Middle frontal gyrus (tissue), 1 donor: ENCODE data around the gene ZNF644.
"Not testable (repeated sequence)": the region's sequence is repeated elsewhere in the genome, so short reads cannot be mapped to it uniquely, and the experiment has no call there.

ENCODE experiments used
- DNase-seq: peaks from one replicate; pipeline ENCODE4 v3.0.0-alpha.2; 2015; ENCODE audit warnings: low spot score; ENCODE audit errors: extremely low spot score

Gene ZNF644

GRCh38 chr1:90928231-90928630 lies 93.6 kb downstream of the ZNF644 start:
- not testable (repeated sequence) for DNase-seq

GRCh38 chr1:90927674-90928073 lies 94.2 kb downstream of the ZNF644 start:
- DNase-seq = not testable (repeated sequence)

- no peak for DNase-seq
Measured at GRCh38 chr1:90926971-90927370, 94.9 kb downstream of the ZNF644 start.

GRCh38 chr1:90925928-90926869 lies 95.6 kb downstream of the ZNF644 start:
- DNase-seq = no peak

- no peak for DNase-seq
Measured at GRCh38 chr1:90924982-90925381, 96.9 kb downstream of the ZNF644 start.

GRCh38 chr1:90922996-90923395 lies 98.8 kb downstream of the ZNF644 start:
- DNase-seq = no peak

- DNase-seq = no peak
Measured at GRCh38 chr1:90922202-90922601, 99.6 kb downstream of the ZNF644 start.

GRCh38 chr1:90919900-90920299 lies 101.9 kb downstream of the ZNF644 start:
- DNase-seq = no peak

GRCh38 chr1:90919190-90919719 lies 102.6 kb downstream of the ZNF644 start:
- DNase-seq = no peak

GRCh38 chr1:90911353-90911752 lies 110.5 kb downstream of the ZNF644 start:
- DNase-seq = no peak

GRCh38 chr1:90902672-90903071 lies 119.2 kb downstream of the ZNF644 start:
- no peak for DNase-seq

GRCh38 chr1:90899263-90899662 lies 122.6 kb downstream of the ZNF644 start:
- DNase-seq = no peak

GRCh38 chr1:90893679-90894078 lies 128.2 kb downstream of the ZNF644 start:
- not testable (repeated sequence) for DNase-seq

- not testable (repeated sequence) for DNase-seq
Measured at GRCh38 chr1:90892884-90893283, 129.0 kb downstream of the ZNF644 start.

GRCh38 chr1:90892196-90892595 lies 129.6 kb downstream of the ZNF644 start:
- DNase-seq = not testable (repeated sequence)

GRCh38 chr1:90891756-90892155 lies 130.1 kb downstream of the ZNF644 start:
- not testable (repeated sequence) for DNase-seq

GRCh38 chr1:90882221-90882620 lies 139.6 kb downstream of the ZNF644 start:
- no peak for DNase-seq

GRCh38 chr1:90881034-90881433 lies 140.8 kb downstream of the ZNF644 start:
- DNase-seq = no peak

- no peak for DNase-seq
Measured at GRCh38 chr1:90879281-90879680, 142.6 kb downstream of the ZNF644 start.

- DNase-seq = no peak
Measured at GRCh38 chr1:90876101-90876500, 145.7 kb downstream of the ZNF644 start.
